Myocyte (in vitro differentiated cells): ENCODE measurements around the gene ITPA. TPM values are rescaled to one million over a fixed set of nuclear protein-coding genes. Genes with fewer than 3 reads are reported as not detected.

Experiments used
- DNase-seq: peaks from one replicate; pipeline ENCODE4 v3.0.0-alpha.2; 2012; ENCODE audit warnings: low read depth
- total RNA-seq: library from RNA; depleted of rRNA; stranded (reverse); fragments of >200 nt; gene quantifications from 2 replicates; pipeline ENCODE4 v1.2.3, GENCODE V29; 2014

Gene ITPA
- total RNA-seq, 1 donor from 2014 or later, result 52.9 TPM

- no peak for DNase-seq
Observed at GRCh38 chr20:3227506-3227905, 18.2 kb downstream of the ITPA start.

- no peak for DNase-seq
Observed at GRCh38 chr20:3227936-3228749, 18.8 kb downstream of the ITPA start.

GRCh38 chr20:3228750-3229032, 19.4 kb downstream of the ITPA start:
- no peak for DNase-seq

- no peak for DNase-seq
Observed at GRCh38 chr20:3229158-3229557, 19.9 kb downstream of the ITPA start.

GRCh38 chr20:3229798-3230197, 20.5 kb downstream of the ITPA start:
- DNase-seq, result no peak

GRCh38 chr20:3231116-3231515, 21.8 kb downstream of the ITPA start:
- DNase-seq, result no peak

- DNase-seq, result no peak
Observed at GRCh38 chr20:3231889-3232588, 22.7 kb downstream of the ITPA start.

GRCh38 chr20:3233131-3233990, 24.1 kb downstream of the ITPA start:
- DNase-seq, result no peak

- DNase-seq, result no peak
Observed at GRCh38 chr20:3233991-3234498, 24.7 kb downstream of the ITPA start.

GRCh38 chr20:3235666-3236324, 26.5 kb downstream of the ITPA start:
- peak; percentile 57 for DNase-seq

- peak; percentile 34 for DNase-seq
Observed at GRCh38 chr20:3237011-3237957, 28.0 kb downstream of the ITPA start.

GRCh38 chr20:3237958-3238615, 28.8 kb downstream of the ITPA start:
- no peak for DNase-seq

GRCh38 chr20:3238616-3239025, 29.3 kb downstream of the ITPA start:
- DNase-seq, result peak; percentile 75

- peak; percentile 78 for DNase-seq
Observed at GRCh38 chr20:3239026-3239866, 29.9 kb downstream of the ITPA start, which contains the start of gene SLC4A11. Gene SLC4A11 (minus strand): TSS chr20:3239190. CDS start chr20:3239137, 53 bp downstream.

- peak; percentile 22 for DNase-seq
Observed at GRCh38 chr20:3239867-3240775, 30.8 kb downstream of the ITPA start.

- DNase-seq, result no peak
Observed at GRCh38 chr20:3240776-3241363, 31.6 kb downstream of the ITPA start.

- no peak for DNase-seq
Observed at GRCh38 chr20:3242172-3242692, 32.9 kb downstream of the ITPA start.
